A673 (cell line): ENCODE measurements around the gene DCTN5.

ENCODE experiments used
- EZH2 ChIP-seq: fragments of 200-600 bp; sonication (generic); IDR thresholded peaks from 2 replicates; pipeline ENCODE4 v1.6.1; 2017; ENCODE audit warnings: borderline replicate concordance, low read depth, mild to moderate bottlenecking, mixed read lengths, antibody characterized with exemption, low read length; ENCODE audit not compliant: poor library complexity, severe bottlenecking
- TF ChIP-seq, protein P1 (sequence below): fragments of 300-800, 200-600 bp; sonication (generic); conservative IDR thresholded peaks from 2 replicates; pipeline ENCODE4 v1.5.1; 2017; ENCODE audit warnings: low read depth, mild to moderate bottlenecking, antibody characterized with exemption, low read length, moderate library complexity, mixed read lengths

DNA sequence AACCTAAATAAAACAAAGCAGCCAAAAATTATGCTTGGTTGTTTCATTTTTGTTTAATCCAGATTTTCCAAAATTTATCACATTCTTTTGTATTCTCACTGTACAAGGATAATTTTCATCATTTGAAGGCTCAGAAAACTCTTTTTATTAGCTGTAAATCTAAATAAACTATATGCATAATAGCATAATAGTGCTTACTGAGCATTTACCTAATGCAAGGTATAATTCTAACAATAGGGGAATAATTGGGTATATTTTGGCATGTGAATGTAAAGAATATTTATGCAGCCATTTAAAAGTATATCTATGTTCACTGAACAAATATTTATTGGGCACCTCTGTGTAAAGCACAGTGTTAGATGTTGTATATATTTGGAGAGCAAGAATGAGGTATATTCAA, 17.2 kb upstream of the DCTN5 start:
- TF ChIP-seq EZH2: no peak
- TF ChIP-seq, protein P1, sequence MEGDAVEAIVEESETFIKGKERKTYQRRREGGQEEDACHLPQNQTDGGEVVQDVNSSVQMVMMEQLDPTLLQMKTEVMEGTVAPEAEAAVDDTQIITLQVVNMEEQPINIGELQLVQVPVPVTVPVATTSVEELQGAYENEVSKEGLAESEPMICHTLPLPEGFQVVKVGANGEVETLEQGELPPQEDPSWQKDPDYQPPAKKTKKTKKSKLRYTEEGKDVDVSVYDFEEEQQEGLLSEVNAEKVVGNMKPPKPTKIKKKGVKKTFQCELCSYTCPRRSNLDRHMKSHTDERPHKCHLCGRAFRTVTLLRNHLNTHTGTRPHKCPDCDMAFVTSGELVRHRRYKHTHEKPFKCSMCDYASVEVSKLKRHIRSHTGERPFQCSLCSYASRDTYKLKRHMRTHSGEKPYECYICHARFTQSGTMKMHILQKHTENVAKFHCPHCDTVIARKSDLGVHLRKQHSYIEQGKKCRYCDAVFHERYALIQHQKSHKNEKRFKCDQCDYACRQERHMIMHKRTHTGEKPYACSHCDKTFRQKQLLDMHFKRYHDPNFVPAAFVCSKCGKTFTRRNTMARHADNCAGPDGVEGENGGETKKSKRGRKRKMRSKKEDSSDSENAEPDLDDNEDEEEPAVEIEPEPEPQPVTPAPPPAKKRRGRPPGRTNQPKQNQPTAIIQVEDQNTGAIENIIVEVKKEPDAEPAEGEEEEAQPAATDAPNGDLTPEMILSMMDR: no peak
